ENCODE data around the gene MAGEB4. TPM values are rescaled to one million over a fixed set of nuclear protein-coding genes. Genes with fewer than 3 reads are reported as not detected.

Gene MAGEB4, protein sequence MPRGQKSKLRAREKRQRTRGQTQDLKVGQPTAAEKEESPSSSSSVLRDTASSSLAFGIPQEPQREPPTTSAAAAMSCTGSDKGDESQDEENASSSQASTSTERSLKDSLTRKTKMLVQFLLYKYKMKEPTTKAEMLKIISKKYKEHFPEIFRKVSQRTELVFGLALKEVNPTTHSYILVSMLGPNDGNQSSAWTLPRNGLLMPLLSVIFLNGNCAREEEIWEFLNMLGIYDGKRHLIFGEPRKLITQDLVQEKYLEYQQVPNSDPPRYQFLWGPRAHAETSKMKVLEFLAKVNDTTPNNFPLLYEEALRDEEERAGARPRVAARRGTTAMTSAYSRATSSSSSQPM
- not detected in 2 replicates for total RNA-seq

DNA sequence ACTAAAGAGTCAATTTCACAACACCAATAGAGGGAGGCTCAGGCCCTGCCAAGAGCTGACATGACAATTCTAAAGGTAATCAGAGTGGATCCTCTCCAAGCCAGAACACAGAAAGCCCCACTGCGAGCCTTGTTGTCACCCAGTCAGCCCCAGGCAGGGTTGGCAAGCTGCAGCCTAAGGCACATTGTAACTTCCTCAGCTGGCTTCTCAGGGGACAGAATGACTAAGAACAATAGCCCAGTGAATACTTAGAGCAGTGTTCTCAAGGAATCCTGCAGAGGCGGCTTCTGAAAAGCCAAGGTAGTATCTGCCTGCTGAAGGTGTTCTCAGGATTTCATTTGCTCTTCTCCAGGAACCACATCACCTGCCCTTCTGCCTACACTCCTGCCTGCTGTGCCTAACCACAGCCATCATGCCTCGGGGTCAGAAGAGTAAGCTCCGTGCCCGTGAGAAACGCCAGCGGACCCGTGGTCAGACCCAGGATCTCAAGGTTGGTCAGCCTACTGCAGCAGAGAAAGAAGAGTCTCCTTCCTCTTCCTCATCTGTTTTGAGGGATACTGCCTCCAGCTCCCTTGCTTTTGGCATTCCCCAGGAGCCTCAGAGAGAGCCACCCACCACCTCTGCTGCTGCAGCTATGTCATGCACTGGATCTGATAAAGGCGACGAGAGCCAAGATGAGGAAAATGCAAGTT lies at the start of gene MAGEB4:
MAGEB4 (plus strand) TSS at position 277 of the 692 bp plus-strand sequence; CDS start at position 413, 136 bp downstream.

DNA sequence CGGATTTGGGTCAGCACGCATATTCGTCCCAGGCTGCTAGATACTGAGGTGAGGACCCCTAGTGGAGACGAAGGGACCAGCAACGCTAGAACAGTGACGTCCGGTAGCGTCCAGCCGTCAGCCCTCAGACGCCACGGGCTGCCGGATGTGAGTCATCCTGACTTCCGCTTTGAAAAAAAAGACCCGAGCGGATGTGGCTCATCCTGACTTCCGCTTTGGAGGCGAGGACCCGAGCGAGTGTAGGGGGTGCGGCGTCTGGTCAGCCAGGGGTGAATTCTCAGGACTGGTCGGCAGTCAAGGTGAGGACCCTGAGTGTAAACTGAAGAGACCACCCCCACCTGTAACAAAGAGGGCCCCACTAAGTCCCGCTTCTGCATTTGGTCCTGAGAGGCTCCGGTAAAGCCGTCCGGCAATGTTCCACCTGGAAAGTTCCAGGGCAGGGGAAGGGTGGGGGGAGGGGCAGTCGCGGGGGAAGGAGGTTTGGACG lies 26.4 kb upstream of the MAGEB4 start, which contains the start of gene MAGEB2:
MAGEB2 (plus strand) TSS at position 207 of the 487 bp plus-strand sequence. CDS start 3,018 bp downstream, outside the sequence.

DNA sequence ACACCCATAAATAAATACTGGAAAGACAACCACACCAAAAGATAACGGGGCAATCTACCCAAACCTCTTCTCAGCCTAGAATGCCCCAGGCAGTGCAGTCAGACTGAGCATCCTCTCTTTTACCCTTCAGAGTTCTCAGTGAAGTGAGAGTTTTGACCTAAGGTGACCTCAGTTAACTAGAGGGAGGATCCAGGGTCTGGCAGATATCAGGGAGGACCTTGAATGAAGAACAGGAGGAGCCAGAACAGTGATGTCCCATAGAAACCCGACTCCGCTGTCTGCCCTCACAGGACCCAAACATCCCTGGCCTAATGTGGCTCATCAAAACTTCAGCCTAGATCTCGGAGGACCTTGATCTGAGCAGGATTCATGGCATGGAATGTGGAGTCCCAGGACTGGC lies 11.4 kb upstream of the MAGEB4 start, which contains the start of gene MAGEB3:
MAGEB3 (plus strand) TSS at position 263 of the 400 bp plus-strand sequence. CDS start 5,268 bp downstream, outside the sequence.

DNA sequence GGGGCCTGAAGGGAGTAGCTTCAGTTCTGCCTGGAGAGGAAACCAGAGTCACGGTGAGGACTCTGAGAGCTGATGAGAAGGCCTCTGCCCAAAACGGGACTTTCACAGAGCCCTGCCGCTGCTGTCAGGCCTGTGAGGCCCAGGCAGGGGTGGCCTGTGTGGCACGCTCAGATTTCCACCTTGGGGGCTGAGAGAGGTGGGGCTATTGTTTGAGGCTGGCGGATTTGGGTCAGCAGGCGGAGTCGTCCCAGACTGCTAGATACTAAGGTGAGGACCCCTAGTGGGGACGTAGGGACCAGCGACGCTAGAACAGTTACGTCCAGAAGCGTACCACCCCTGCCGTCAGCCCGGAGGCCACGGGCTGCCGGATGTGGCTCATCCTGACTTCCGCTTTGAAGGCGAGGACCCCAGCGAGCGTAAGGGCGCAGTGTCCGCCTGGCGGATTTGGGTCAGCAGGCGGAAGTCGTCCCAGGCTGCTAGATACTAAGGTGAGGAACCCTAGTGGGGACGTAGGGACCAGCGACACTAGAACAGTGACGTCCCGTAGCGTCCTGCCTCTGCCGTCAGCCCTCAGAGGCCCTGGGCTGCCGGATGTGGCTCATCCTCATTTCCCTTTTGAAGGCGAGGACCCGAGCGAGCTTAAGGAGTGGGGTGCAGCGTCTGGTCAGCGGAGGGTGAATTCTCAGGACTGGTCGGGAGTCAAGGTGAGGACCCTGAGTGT lies 5.1 kb downstream of the MAGEB4 start, which contains the start of gene MAGEB1:
MAGEB1 (plus strand) TSS at position 378 of the 721 bp plus-strand sequence. CDS start 3,348 bp downstream, outside the sequence.

Other genes with a start within 250 kb of the MAGEB4 start
- not detected in 2 replicates for gene MAGEB2, start 26.4 kb upstream of the MAGEB4 start, total RNA-seq
- gene MAGEB3, start 11.3 kb upstream of the MAGEB4 start, total RNA-seq: not detected in 2 replicates
- gene MAGEB1, start 5.1 kb downstream of the MAGEB4 start, total RNA-seq: not detected in 2 replicates
- not detected in 2 replicates for gene NR0B1, start 67.4 kb downstream of the MAGEB4 start, total RNA-seq